Lower lobe of right lung (tissue), 2 donors: ENCODE results near the gene KCNA4. TPM values are rescaled to one million over a fixed set of nuclear protein-coding genes. Genes with fewer than 3 reads are reported as not detected.
"Not testable (repeated sequence)": the region's sequence is repeated elsewhere in the genome, so short reads cannot be mapped to it uniquely, and the experiment has no call there.

Experiments
- ATAC-seq, 2 donors: fragments of 200-7000 bp; cut with Tn5 transposase; one replicate each; pipeline ENCODE4 v1.9.1; 2020 to 2022; ENCODE audit warnings: mild to moderate bottlenecking in 2 of 2, moderate library complexity in 2 of 2
- DNase-seq: peaks from one replicate; pipeline ENCODE4 v3.0.0-alpha.2; 2020
- H3K27ac ChIP-seq: fragments of 200-600 bp; one replicate; pipeline ENCODE4 v1.8.0; 2022
- H3K27me3 ChIP-seq: fragments of 200-600 bp; one replicate; pipeline ENCODE4 v1.8.0; 2022; ENCODE audit warnings: low read depth
- H3K36me3 ChIP-seq: fragments of 200-600 bp; one replicate; pipeline ENCODE4 v1.8.0; 2022; ENCODE audit warnings: mild to moderate bottlenecking
- H3K4me1 ChIP-seq: fragments of 200-600 bp; one replicate; pipeline ENCODE4 v1.8.0; 2022
- H3K4me3 ChIP-seq: fragments of 200-600 bp; one replicate; pipeline ENCODE4 v1.8.0; 2022; ENCODE audit warnings: mild to moderate bottlenecking
- H3K9me3 ChIP-seq: fragments of 200-600 bp; one replicate; pipeline ENCODE4 v1.8.0; 2022
- CTCF ChIP-seq: fragments of 200-600 bp; IDR thresholded peaks from one replicate; pipeline ENCODE4 v1.8.0; 2022; ENCODE audit warnings: antibody characterized with exemption, mild to moderate bottlenecking
- intact Hi-C: fragments of 100-400 bp; cut with DNase I; formaldehyde crosslinking; loops from one replicate; pipeline ENCODE4 v1.11.0; 2022
- total RNA-seq: library from RNA; stranded (reverse); fragmentation: NEBNext Ultra II Directional; extraction: Animal tissue kit (Norgen Biotek cat#: 25700); gene quantifications from one replicate; pipeline ENCODE4 v1.2.1, GENCODE V29; 2021
- donor health status: DM: no; HTN: yes; CAD: no; lungs with severe emphysema.

Gene KCNA4
- total RNA-seq, 1 donor from 2014 or later = 0.32 TPM

DNA sequence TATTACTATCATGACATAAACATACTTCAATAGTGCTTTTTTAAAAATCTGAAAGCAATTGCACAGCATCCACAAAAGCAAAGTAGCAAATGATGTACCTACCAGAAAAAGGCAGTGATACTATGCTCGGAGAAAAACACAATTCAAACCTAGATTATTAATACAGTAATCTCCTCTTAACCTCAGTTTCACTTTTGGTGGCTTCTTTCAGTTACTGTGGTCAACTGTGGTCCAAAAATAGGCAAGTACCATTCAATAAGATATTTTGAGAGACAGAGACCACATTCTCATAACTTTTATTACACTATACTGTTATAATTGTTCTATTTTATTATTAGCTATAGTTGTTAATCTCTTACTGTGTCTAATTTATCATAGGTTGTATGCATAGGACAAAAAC is 20.8 kb downstream of the KCNA4 start:
- H3K9me3 ChIP-seq = no peaks in the 10 kb centered on the region

DNA sequence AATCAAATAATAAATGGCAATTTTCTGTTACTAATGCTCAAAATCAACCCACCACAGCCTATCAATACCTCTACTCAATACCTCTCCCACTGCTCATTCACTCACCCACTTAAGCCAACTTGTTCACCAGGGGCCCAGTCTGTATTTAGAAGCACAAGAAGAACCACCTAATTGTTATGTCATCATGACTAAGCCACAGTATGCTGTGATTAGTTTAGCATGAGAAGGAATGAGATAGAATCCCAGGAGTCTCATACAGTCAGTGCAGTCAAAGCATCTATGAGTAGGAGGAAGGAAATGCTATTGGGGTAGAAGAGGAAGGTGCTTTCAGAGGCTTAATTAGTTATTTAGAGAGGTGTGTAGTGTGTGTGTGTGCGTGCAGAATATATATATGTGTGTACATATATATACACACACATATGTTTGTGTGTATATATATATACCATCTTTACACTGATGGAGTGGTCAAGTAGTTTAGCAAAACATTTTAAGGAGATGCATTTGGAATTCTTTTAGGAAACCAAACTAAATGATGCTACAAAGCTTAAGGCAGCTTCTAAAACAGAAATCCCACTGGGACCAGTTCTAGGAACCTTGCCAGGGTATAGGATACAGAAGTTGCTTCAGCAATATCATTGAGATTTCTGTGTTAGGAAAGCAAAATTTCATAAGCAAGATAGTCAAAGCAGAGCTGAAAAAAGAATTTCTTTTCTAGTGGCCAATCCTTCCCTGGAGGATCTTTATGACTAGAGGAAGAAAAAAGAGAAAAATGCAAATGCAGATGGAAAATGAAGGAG is 27.5 kb downstream of the KCNA4 start:
- H3K27me3 ChIP-seq = no peaks in the 10 kb centered on the region
- DNase-seq (no peak), ATAC-seq (no peak)
- intact Hi-C loops = no loop called here
- no peaks in the 10 kb centered on the region for H3K4me1 ChIP-seq
- no peaks in the 10 kb centered on the region for H3K9me3 ChIP-seq
- TF ChIP-seq CTCF = no peak
- H3K36me3 ChIP-seq = no peaks in the 10 kb centered on the region
- H3K4me3 ChIP-seq = no peak overlapping the region
- no peak overlapping the region for H3K27ac ChIP-seq

More for the DNA sequence above, 20.8 kb downstream of the KCNA4 start:
- ATAC-seq = no peak
- no peak overlapping the region for H3K4me3 ChIP-seq
- DNase-seq = no peak
- no peak for TF ChIP-seq CTCF
- no peaks in the 10 kb centered on the region for H3K36me3 ChIP-seq
- no peaks in the 10 kb centered on the region for H3K4me1 ChIP-seq
- H3K27ac ChIP-seq = no peak overlapping the region
- intact Hi-C loops = no loop called here
- no peaks in the 10 kb centered on the region for H3K27me3 ChIP-seq

DNA sequence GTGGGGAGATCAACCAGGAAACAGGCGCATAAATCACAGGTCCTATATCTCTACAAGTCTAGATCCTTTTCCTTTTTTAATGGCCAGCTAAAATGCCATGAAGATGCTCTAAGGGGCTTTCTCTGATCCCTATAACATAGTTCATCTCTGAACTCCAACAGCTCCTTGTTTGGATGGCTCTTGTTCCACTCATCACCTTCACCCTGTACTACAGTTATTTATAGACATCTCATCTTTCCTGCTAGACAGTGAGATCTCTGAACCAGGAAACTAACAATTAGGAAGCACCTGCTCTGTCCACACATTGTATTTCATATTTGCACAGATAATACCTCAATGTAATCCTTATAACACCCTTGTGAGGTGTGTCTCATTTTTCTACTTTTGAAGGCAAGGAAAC is 31.6 kb downstream of the KCNA4 start:
- DNase-seq (no peak), ATAC-seq (no peak)
- Histone ChIP-seq H3K4me1 (no peaks in the 10 kb centered on the region), H3K9me3 (no peaks in the 10 kb centered on the region), H3K36me3 (no peaks in the 10 kb centered on the region), H3K27ac (no peak overlapping the region), H3K27me3 (no peaks in the 10 kb centered on the region), H3K4me3 (no peak overlapping the region)
- intact Hi-C loops = no loop called here
- no peak for TF ChIP-seq CTCF

GRCh38 chr11:29984544-29984943 is 32.3 kb downstream of the KCNA4 start:
- intact Hi-C loops = no loop called here
- Histone ChIP-seq H3K36me3 (no peaks in the 10 kb centered on the region), H3K4me1 (no peaks in the 10 kb centered on the region), H3K4me3 (no peak overlapping the region), H3K9me3 (no peaks in the 10 kb centered on the region), H3K27ac (no peak overlapping the region), H3K27me3 (no peaks in the 10 kb centered on the region)
- no peak for TF ChIP-seq CTCF
- DNase-seq (no peak), ATAC-seq (no peak)

DNA sequence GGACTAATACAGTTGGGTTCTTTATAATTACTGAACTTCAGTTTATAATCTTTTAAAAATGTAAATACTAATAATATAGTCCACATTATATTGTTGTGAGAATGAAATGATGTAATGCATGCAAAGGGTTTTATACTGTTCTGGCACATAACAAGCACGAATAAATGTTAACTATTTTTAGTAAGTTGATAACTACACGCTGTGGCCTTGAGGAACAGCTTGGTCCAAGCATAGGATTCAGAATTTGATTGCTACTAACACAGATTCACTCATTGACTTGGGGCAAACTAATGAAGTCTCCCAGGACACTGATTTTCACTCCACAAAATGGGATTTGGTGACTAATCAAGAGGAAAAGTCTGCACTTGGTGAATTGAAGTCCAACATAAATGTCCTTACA is 38.3 kb downstream of the KCNA4 start:
- TF ChIP-seq CTCF = no peak
- Histone ChIP-seq H3K27ac (no peak overlapping the region), H3K27me3 (no peaks in the 10 kb centered on the region), H3K4me1 (no peaks in the 10 kb centered on the region), H3K4me3 (no peak overlapping the region), H3K36me3 (no peaks in the 10 kb centered on the region), H3K9me3 (no peaks in the 10 kb centered on the region)
- no peak for DNase-seq
- ATAC-seq = no peak
- intact Hi-C loops = no loop called here

- DNase-seq, H3K4me3 ChIP-seq, intact Hi-C loops, H3K9me3 ChIP-seq, H3K27ac ChIP-seq, H3K27me3 ChIP-seq, ATAC-seq, H3K4me1 ChIP-seq, H3K36me3 ChIP-seq: not testable (repeated sequence)
These were observed 41.2 kb downstream of the KCNA4 start for GRCh38 chr11:29975580-29975979.
